Osteoblast (primary cell): ENCODE data around the gene PEX12. TPM values are rescaled to one million over a fixed set of nuclear protein-coding genes. Genes with fewer than 3 reads are reported as not detected.
A peak's percentile ranks its signal among the peaks of the same experiment; 100 is the strongest.

Experiments
- DNase-seq: peaks from one replicate; pipeline ENCODE4 v3.0.0; 2011; ENCODE audit warnings: low spot score, mixed read lengths; ENCODE audit not compliant: insufficient read length; ENCODE audit errors: missing footprints
- H2AFZ ChIP-seq: 2 replicates; pipeline ENCODE4 v1.6.0; 2011; ENCODE audit warnings: mild to moderate bottlenecking, low read length
- H3K27ac ChIP-seq: 2 replicates; pipeline ENCODE4 v1.5.1; 2011; ENCODE audit warnings: mild to moderate bottlenecking, low read depth, low read length, moderate library complexity
- H3K27me3 ChIP-seq: 2 replicates; pipeline ENCODE4 v1.6.0; 2012; ENCODE audit warnings: mild to moderate bottlenecking, control low read depth, inconsistent platforms, low read length, moderate library complexity; ENCODE audit not compliant: insufficient read depth
- H3K36me3 ChIP-seq: 2 replicates; pipeline ENCODE4 v1.5.1; 2011; ENCODE audit warnings: mild to moderate bottlenecking, low read length, control low read depth, moderate library complexity; ENCODE audit not compliant: insufficient read depth
- H3K4me1 ChIP-seq: 2 replicates; pipeline ENCODE4 v1.5.1; 2011; ENCODE audit warnings: mild to moderate bottlenecking, low read length, control low read depth, moderate library complexity; ENCODE audit not compliant: insufficient read depth
- H3K4me2 ChIP-seq: 2 replicates; pipeline ENCODE4 v1.6.0; 2011; ENCODE audit warnings: mild to moderate bottlenecking, low read length; ENCODE audit not compliant: insufficient read depth
- H3K4me3 ChIP-seq: fragments of 200-600 bp; sonication (generic); 3 replicates; pipeline ENCODE4 v1.5.1; 2012; ENCODE audit warnings: mild to moderate bottlenecking, low read length, inconsistent platforms; ENCODE audit not compliant: insufficient read depth
- H3K79me2 ChIP-seq: 2 replicates; pipeline ENCODE4 v1.6.0; 2012; ENCODE audit warnings: mild to moderate bottlenecking, low read length, control low read depth, inconsistent platforms; ENCODE audit not compliant: insufficient read depth
- H3K9me3 ChIP-seq: 2 replicates; pipeline ENCODE4 v1.5.1; 2011; ENCODE audit warnings: low read depth, low read length, control low read depth
- H4K20me1 ChIP-seq: 2 replicates; pipeline ENCODE4 v1.6.0; 2012; ENCODE audit warnings: mild to moderate bottlenecking, low read length, control low read depth; ENCODE audit not compliant: insufficient read depth
- CTCF ChIP-seq: IDR thresholded peaks from 2 replicates; pipeline ENCODE4 v1.5.1; 2011; ENCODE audit warnings: mild to moderate bottlenecking, low read depth, low read length, moderate library complexity; ENCODE audit errors: extremely low read depth
- total RNA-seq: library from RNA; depleted of rRNA; stranded (reverse); fragments of >200 nt; gene quantifications from 2 replicates; pipeline ENCODE4 v1.2.3, GENCODE V29; 2012

Gene PEX12
- total RNA-seq, 1 donor: 8.0 TPM

- DNase-seq: no peak
- Histone ChIP-seq H4K20me1 (peaks cover 9% of the 10 kb centered on the region), H3K36me3 (peaks cover 54% of the 10 kb centered on the region), H3K27me3 (no peaks in the 10 kb centered on the region), H3K4me1 (no peaks in the 10 kb centered on the region), H3K4me2 (no peak overlapping the region), H3K79me2 (peaks cover 8% of the 10 kb centered on the region), H3K4me3 (no peak overlapping the region), H3K9me3 (no peaks in the 10 kb centered on the region), H3K27ac (no peak overlapping the region), H2AFZ (no peak overlapping the region)
- TF ChIP-seq CTCF: no peak
These were observed 31.5 kb upstream of the PEX12 start for GRCh38 chr17:35609831-35610230.

- Histone ChIP-seq H3K4me1 (no peaks in the 10 kb centered on the region), H3K79me2 (no peaks in the 10 kb centered on the region), H2AFZ (no peak overlapping the region), H3K36me3 (peaks cover 54% of the 10 kb centered on the region), H3K4me2 (no peak overlapping the region), H3K9me3 (no peaks in the 10 kb centered on the region), H4K20me1 (peaks cover 6% of the 10 kb centered on the region), H3K4me3 (no peak overlapping the region), H3K27ac (no peak overlapping the region), H3K27me3 (no peaks in the 10 kb centered on the region)
- no peak for TF ChIP-seq CTCF
- no peak for DNase-seq
These were observed 29.0 kb upstream of the PEX12 start for GRCh38 chr17:35607239-35607847.

GRCh38 chr17:35605678-35606077, 27.3 kb upstream of the PEX12 start:
- Histone ChIP-seq H3K4me2 (no peak overlapping the region), H3K27me3 (no peaks in the 10 kb centered on the region), H4K20me1 (peaks cover 3% of the 10 kb centered on the region), H2AFZ (no peak overlapping the region), H3K9me3 (no peaks in the 10 kb centered on the region), H3K4me1 (no peaks in the 10 kb centered on the region), H3K36me3 (peaks cover 63% of the 10 kb centered on the region), H3K4me3 (no peak overlapping the region), H3K79me2 (peaks cover 6% of the 10 kb centered on the region), H3K27ac (peak overlapping the region; percentile 51)
- no peak for DNase-seq
- no peak for TF ChIP-seq CTCF

- no peaks in the 10 kb centered on the region for H3K27me3 ChIP-seq
- no peak overlapping the region for H3K27ac ChIP-seq
- no peaks in the 10 kb centered on the region for H3K4me1 ChIP-seq
- H4K20me1 ChIP-seq: peaks cover 3% of the 10 kb centered on the region
- no peak overlapping the region for H2AFZ ChIP-seq
- no peak overlapping the region for H3K4me3 ChIP-seq
- no peaks in the 10 kb centered on the region for H3K9me3 ChIP-seq
- no peak for DNase-seq
- peaks cover 15% of the 10 kb centered on the region for H3K79me2 ChIP-seq
- no peak overlapping the region for H3K4me2 ChIP-seq
- no peak for TF ChIP-seq CTCF
- H3K36me3 ChIP-seq: peaks cover 67% of the 10 kb centered on the region
These were observed 25.3 kb upstream of the PEX12 start for GRCh38 chr17:35603674-35604073.
